ENCODE measurements around the gene CPAMD8. TPM values are rescaled to one million over a fixed set of nuclear protein-coding genes. Genes with fewer than 3 reads are reported as not detected.

Gene CPAMD8
- total and polyA plus RNA-seq, 10 of the 15 experiments (the other 5 are each of a cell fraction or from before 2014, with no cell fraction given): 0.12 to 0.97 (median 0.25) TPM; not detected in 3

GRCh38 chr19:17061691-17062090 lies 35.1 kb upstream of the CPAMD8 start:
- POLR2A ChIA-PET: no interaction called here
- no peak for FAIRE-seq
- 96% methylated on average over 7 of the region's 7 CpGs for WGBS (ENCODE audit: insufficient coverage, insufficient replicate concordance, low lambda C conversion rate, missing lambda C conversion rate)

GRCh38 chr19:17061205-17061604 lies 34.6 kb upstream of the CPAMD8 start:
- no peak overlapping the region for H3K4me3 ChIP-seq
- H4K20me1 ChIP-seq (ENCODE audit: control insufficient read depth, insufficient read depth): peaks cover 2% of the 10 kb centered on the region; the same call in 1 of the 2 replicates
- BruUV-seq (replicated peaks): no TSS peak
- H3K4me2 ChIP-seq (ENCODE audit: control insufficient read depth, insufficient read depth): no peak overlapping the region
- intact Hi-C loops (cut with micrococcal nuclease; ENCODE audit: unreplicated experiment) (loop anchor here (10.0 kb wide), 1 partner anchor 124 kb away; no protein-coding TSS in a partner anchor), in situ Hi-C loops (cut with MboI) (no loop called here)
- no peaks in the 10 kb centered on the region for H3K9me3 ChIP-seq (replicated peaks; ENCODE audit: control insufficient read depth, insufficient read depth, low read length)
- FAIRE-seq (no peak), ATAC-seq (no peak), DNase-seq (ENCODE audit: low read depth, low spot score) (no peak)
- ChIA-PET RAD21 (ENCODE audit: unreplicated experiment) (no interaction called here), POLR2A (no interaction called here), SMC1A (ENCODE audit: uncharacterized antibody, unreplicated experiment) (no interaction called here), CTCF (no interaction called here)
- no peak overlapping the region for H3K27ac ChIP-seq (ENCODE audit: control insufficient read depth, insufficient read depth)
- peaks cover 18% of the 10 kb centered on the region for H3K4me1 ChIP-seq (ENCODE audit: control insufficient read depth, insufficient read depth, low read length)
- peaks cover 18% of the 10 kb centered on the region in 2 experiments for H3K36me3 ChIP-seq (ENCODE audit: control insufficient read depth in 2 of 2, insufficient read depth in 2 of 2, low read length in 1 of 2)
- 89% methylated on average over 3 of the region's 3 CpGs for WGBS (ENCODE audit: insufficient coverage, insufficient replicate concordance, low lambda C conversion rate, missing lambda C conversion rate)
- no peak overlapping the region for H3K9ac ChIP-seq (ENCODE audit: control insufficient read depth, insufficient read depth, low read length)
- H2AFZ ChIP-seq (ENCODE audit: control insufficient read depth, low read depth, low read length): no peak overlapping the region
- no peaks in the 10 kb centered on the region for H3K27me3 ChIP-seq (replicated peaks in 1 of 2; ENCODE audit: control insufficient read depth in 2 of 2, insufficient read depth in 2 of 2, low read length in 1 of 2)
- H3K79me2 ChIP-seq (ENCODE audit: control insufficient read depth, insufficient read depth, low read length): peaks cover 12% of the 10 kb centered on the region
- no peak for TF ChIP-seq POU2F2 (IDR thresholded peaks at IDR 0.05; ENCODE audit: borderline replicate concordance, low read depth, low read length)
- TF ChIP-seq PAX5 (IDR thresholded peaks at IDR 0.05; ENCODE audit: borderline replicate concordance, low read depth, low read length): no peak
- no peak for TF ChIP-seq KAT2A (conservative IDR thresholded peaks at IDR 0.05; ENCODE audit: control insufficient read depth, low read depth, low read length)
- no peak for TF ChIP-seq JUNB (IDR thresholded peaks at IDR 0.05)
- TF ChIP-seq CREB1 (IDR thresholded peaks at IDR 0.05; ENCODE audit: low read depth): no peak
- no peak for TF ChIP-seq NBN (IDR thresholded peaks at IDR 0.05)
- no peak for TF ChIP-seq CUX1 (IDR thresholded peaks at IDR 0.05; ENCODE audit: insufficient replicate concordance, low read depth, low read length)
- TF ChIP-seq SRF (IDR thresholded peaks at IDR 0.05; ENCODE audit: low read depth in 2 of 2, low read length in 2 of 2): no peak
- no peak for TF ChIP-seq IRF4 (IDR thresholded peaks at IDR 0.05; ENCODE audit: low read depth, low read length)
- no peak for TF ChIP-seq YBX1 (IDR thresholded peaks at IDR 0.05)
- no peak for TF ChIP-seq SREBF2 (IDR thresholded peaks at IDR 0.05; ENCODE audit: low read length)
- no peak for TF ChIP-seq ZBED1 (IDR thresholded peaks at IDR 0.05; ENCODE audit: borderline replicate concordance)
- no peak for TF ChIP-seq ETV6 (conservative IDR thresholded peaks at IDR 0.05 in 1 of 2, IDR thresholded peaks at IDR 0.05 in 1 of 2; ENCODE audit: borderline replicate concordance in 1 of 2, low read depth in 1 of 2)
- no peak for TF ChIP-seq NFYB (IDR thresholded peaks at IDR 0.05; ENCODE audit: insufficient read depth, low read depth, low read length)

More at GRCh38 chr19:17061691-17062090, 35.1 kb upstream of the CPAMD8 start:
- CTCF ChIA-PET: interaction anchor here (1.0 kb wide), 1 partner anchor 346 kb away, joined by 4 read pairs; no protein-coding TSS in a partner anchor
- no peak overlapping the region for H3K9ac ChIP-seq (ENCODE audit: control insufficient read depth, insufficient read depth, low read length)
- peaks cover 12% of the 10 kb centered on the region for H3K79me2 ChIP-seq (ENCODE audit: control insufficient read depth, insufficient read depth, low read length)
- no peak overlapping the region for H3K27ac ChIP-seq (ENCODE audit: control insufficient read depth, insufficient read depth)
- RAD21 ChIA-PET (ENCODE audit: unreplicated experiment): no interaction called here
- H3K4me3 ChIP-seq: no peak overlapping the region
- ATAC-seq (no peak), DNase-seq (ENCODE audit: low read depth, low spot score) (no peak)
- H3K36me3 ChIP-seq (ENCODE audit: control insufficient read depth in 2 of 2, insufficient read depth in 2 of 2, low read length in 1 of 2): peaks cover 18 to 20% of the 10 kb centered on the region in 2 experiments
- peaks cover 2% of the 10 kb centered on the region; the same call in 1 of the 2 replicates for H4K20me1 ChIP-seq (ENCODE audit: control insufficient read depth, insufficient read depth)
- no peak for TF ChIP-seq ZNF274 (IDR thresholded peaks at IDR 0.05; ENCODE audit: insufficient read depth, insufficient read length)
- H3K4me2 ChIP-seq (ENCODE audit: control insufficient read depth, insufficient read depth): no peak overlapping the region
- intact Hi-C loops (cut with micrococcal nuclease; ENCODE audit: unreplicated experiment): loop anchor here (10.0 kb wide), 1 partner anchor 123 kb away; no protein-coding TSS in a partner anchor
- H3K9me3 ChIP-seq (replicated peaks; ENCODE audit: control insufficient read depth, insufficient read depth, low read length): no peaks in the 10 kb centered on the region
- H2AFZ ChIP-seq (ENCODE audit: control insufficient read depth, low read depth, low read length): no peak overlapping the region
- no TSS peak for BruUV-seq (replicated peaks)
- H3K27me3 ChIP-seq (replicated peaks in 1 of 2; ENCODE audit: control insufficient read depth in 2 of 2, insufficient read depth in 2 of 2, low read length in 1 of 2): no peaks in the 10 kb centered on the region
- in situ Hi-C loops (cut with MboI): no loop called here
- SMC1A ChIA-PET (ENCODE audit: uncharacterized antibody, unreplicated experiment): no interaction called here
- peaks cover 18% of the 10 kb centered on the region for H3K4me1 ChIP-seq (ENCODE audit: control insufficient read depth, insufficient read depth, low read length)

All from GM12878 (cell line).